ENCODE measurements around the gene PHF20. TPM values are rescaled to one million over a fixed set of nuclear protein-coding genes. Genes with fewer than 3 reads are reported as not detected.
"Not testable (repeated sequence)": the region's sequence is repeated elsewhere in the genome, so short reads cannot be mapped to it uniquely, and the experiment has no call there.

PHF20 gene
- total RNA-seq, 1 donor from 2014 or later: 26.6 TPM

DNA sequence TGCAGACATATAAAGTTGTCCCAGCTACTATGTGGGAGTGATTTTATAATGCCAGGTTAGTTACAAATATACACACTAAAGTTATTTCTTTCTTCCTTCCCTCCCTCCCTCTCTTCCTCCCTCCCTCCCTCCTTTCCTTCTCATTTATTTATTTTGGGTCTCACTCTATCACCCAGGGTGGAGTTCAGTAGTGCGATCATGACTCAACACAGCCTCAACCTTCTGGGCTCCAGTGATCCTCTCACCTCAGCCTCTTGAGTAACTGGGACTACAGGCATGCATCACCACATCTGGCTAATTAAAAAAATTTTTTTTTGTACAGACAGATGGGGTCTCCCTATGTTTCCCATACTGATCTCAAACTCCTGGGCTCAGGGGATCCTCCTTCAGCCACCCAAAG lies 59.2 kb downstream of the PHF20 start:
- Histone ChIP-seq H3K4me1 (ENCODE audit: control insufficient read depth in 3 of 3, insufficient read depth in 3 of 3, low read length in 3 of 3) (peaks cover 12 to 30% (median 20%) of the 10 kb centered on the region in 3 donors), H3K4me3 (ENCODE audit: low read length in 3 of 3) (no peak overlapping the region), H3K9me3 (ENCODE audit: control insufficient read depth in 3 of 3, low read length in 3 of 3) (no peaks in the 10 kb centered on the region), H3K9ac (ENCODE audit: low read depth in 1 of 3, low read length in 3 of 3) (no peak overlapping the region), H3K36me3 (ENCODE audit: control insufficient read depth in 3 of 3, insufficient read depth in 3 of 3, low read length in 3 of 3) (no peaks in the 10 kb centered on the region), H3K27me3 (ENCODE audit: control insufficient read depth in 3 of 3, insufficient read depth in 3 of 3, low read length in 3 of 3) (no peaks in the 10 kb centered on the region), H3K27ac (ENCODE audit: low read depth, low read length) (no peak overlapping the region)

DNA sequence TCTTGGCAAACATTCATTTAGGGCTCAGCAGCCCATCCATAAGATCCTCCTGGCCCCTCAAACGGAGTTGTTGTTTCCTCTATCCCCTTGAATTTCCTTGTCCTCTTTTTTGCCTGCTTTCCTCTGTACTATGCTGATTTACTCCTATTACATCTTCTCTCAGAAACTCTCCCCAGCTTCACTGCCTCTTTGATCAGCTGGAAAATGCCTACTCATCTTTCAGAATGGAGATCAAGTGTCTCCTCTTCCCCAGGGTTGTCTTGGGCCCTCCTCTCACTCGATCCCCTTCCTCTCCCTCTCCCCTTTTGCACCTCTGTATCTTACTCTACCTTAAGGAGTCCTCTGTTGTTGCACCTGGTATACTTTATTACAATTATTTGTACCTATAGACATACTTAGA lies 60.2 kb downstream of the PHF20 start:
- H3K9ac ChIP-seq (ENCODE audit: low read depth in 1 of 3, low read length in 3 of 3): no peak overlapping the region
- no peaks in the 10 kb centered on the region for H3K27me3 ChIP-seq (ENCODE audit: control insufficient read depth in 3 of 3, insufficient read depth in 3 of 3, low read length in 3 of 3)
- no peaks in the 10 kb centered on the region for H3K36me3 ChIP-seq (ENCODE audit: control insufficient read depth in 3 of 3, insufficient read depth in 3 of 3, low read length in 3 of 3)
- H3K4me1 ChIP-seq (ENCODE audit: control insufficient read depth in 3 of 3, insufficient read depth in 3 of 3, low read length in 3 of 3): peaks cover 12 to 23% (median 20%) of the 10 kb centered on the region in 3 donors
- H3K27ac ChIP-seq (ENCODE audit: low read depth, low read length): no peak overlapping the region
- H3K9me3 ChIP-seq (ENCODE audit: control insufficient read depth in 3 of 3, low read length in 3 of 3): no peaks in the 10 kb centered on the region
- no peak overlapping the region for H3K4me3 ChIP-seq (ENCODE audit: low read length in 3 of 3)

DNA sequence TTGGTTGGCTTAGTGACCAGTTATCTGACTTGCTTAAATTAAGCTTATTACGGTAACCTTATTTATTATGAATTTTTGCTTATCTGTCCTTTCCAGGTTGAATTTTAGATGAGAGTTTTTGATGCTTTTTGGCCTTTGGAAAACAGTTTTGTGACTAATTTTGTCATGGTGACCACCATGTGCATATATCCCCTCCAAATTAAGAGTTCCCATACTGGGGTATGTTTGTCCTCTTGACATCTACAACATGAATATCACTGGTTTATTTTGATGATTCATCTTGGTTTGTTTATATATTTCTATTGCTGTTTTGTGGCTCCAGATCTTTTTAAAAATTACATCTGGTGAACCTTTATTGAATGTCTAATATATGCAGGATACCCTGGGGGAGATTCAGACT lies 61.4 kb downstream of the PHF20 start:
- Histone ChIP-seq H3K9me3 (ENCODE audit: control insufficient read depth in 3 of 3, low read length in 3 of 3) (no peaks in the 10 kb centered on the region), H3K36me3 (ENCODE audit: control insufficient read depth in 3 of 3, insufficient read depth in 3 of 3, low read length in 3 of 3) (no peaks in the 10 kb centered on the region), H3K4me1 (ENCODE audit: control insufficient read depth in 3 of 3, insufficient read depth in 3 of 3, low read length in 3 of 3) (peaks cover 19 to 30% (median 22%) of the 10 kb centered on the region in 3 donors), H3K27ac (ENCODE audit: low read depth, low read length) (no peak overlapping the region), H3K4me3 (ENCODE audit: low read length in 3 of 3) (no peak overlapping the region), H3K27me3 (ENCODE audit: control insufficient read depth in 3 of 3, insufficient read depth in 3 of 3, low read length in 3 of 3) (no peaks in the 10 kb centered on the region), H3K9ac (ENCODE audit: low read depth in 1 of 3, low read length in 3 of 3) (no peak overlapping the region)

DNA sequence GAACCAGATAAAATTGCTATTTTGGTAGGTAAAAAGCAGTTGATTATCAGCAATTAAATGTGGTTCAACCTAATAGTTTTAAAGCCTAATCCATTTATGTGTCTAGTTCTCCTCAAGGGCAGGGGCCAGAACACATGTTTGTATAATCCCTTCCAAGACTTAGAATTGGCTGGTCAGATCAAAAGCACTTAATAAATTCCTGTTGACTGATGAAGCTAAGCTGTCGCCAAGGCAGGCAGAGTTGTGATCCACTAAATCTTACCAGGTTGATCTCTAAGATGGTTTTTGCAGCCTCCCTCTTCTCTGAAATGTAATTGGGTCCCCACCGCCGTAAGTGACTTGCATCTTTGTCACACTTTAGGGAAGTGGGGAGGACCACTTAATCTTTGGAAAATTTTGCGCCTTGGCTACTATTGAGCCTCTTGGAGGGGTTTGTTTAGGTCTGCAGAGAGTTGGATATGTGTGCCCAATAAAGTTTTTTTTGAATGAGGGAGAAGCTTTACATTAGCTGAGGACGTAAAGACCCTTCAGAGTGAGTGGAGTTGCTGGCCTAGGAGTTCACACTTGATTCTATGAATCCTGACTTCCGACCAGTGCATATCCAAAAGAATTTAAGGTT lies 65.9 kb downstream of the PHF20 start:
- H3K36me3 ChIP-seq (ENCODE audit: control insufficient read depth in 3 of 3, insufficient read depth in 3 of 3, low read length in 3 of 3): peaks cover 0 to 6% (median 4%) of the 10 kb centered on the region in 3 donors
- H3K27ac ChIP-seq (ENCODE audit: low read depth, low read length): no peak overlapping the region
- no peaks in the 10 kb centered on the region for H3K27me3 ChIP-seq (ENCODE audit: control insufficient read depth in 3 of 3, insufficient read depth in 3 of 3, low read length in 3 of 3)
- H3K4me1 ChIP-seq (ENCODE audit: control insufficient read depth in 3 of 3, insufficient read depth in 3 of 3, low read length in 3 of 3): peaks cover 0 to 12% (median 11%) of the 10 kb centered on the region in 3 donors
- H3K9me3 ChIP-seq (ENCODE audit: control insufficient read depth in 3 of 3, low read length in 3 of 3): no peaks in the 10 kb centered on the region
- H3K9ac ChIP-seq (ENCODE audit: low read depth in 1 of 3, low read length in 3 of 3): peak overlapping the region in 2 of 3 donors; percentile 20 to 25
- no peak overlapping the region for H3K4me3 ChIP-seq (ENCODE audit: low read length in 3 of 3)

DNA sequence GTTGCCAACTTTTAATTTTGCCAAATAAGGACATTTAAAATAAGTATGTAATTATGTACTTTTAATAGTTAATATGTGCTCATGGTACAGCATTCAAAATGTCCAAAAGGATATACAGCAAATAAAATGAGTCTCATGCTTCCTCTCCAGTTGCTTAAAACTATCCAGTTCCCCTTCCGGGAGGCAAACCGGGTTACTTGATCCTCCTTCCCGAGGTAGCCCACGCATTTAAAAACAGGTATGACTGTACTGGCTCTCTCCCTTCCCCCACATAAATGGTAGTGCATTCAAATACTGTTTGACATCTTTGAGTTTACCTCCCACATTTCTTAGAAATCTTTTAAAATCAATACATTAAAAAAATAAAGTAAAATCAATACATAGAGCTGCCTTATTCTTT lies 66.4 kb downstream of the PHF20 start:
- Histone ChIP-seq H3K4me3 (ENCODE audit: low read length in 3 of 3) (no peak overlapping the region), H3K27me3 (ENCODE audit: control insufficient read depth in 3 of 3, insufficient read depth in 3 of 3, low read length in 3 of 3) (no peaks in the 10 kb centered on the region), H3K4me1 (ENCODE audit: control insufficient read depth in 3 of 3, insufficient read depth in 3 of 3, low read length in 3 of 3) (peaks cover 0 to 12% (median 11%) of the 10 kb centered on the region in 3 donors), H3K36me3 (ENCODE audit: control insufficient read depth in 3 of 3, insufficient read depth in 3 of 3, low read length in 3 of 3) (peaks cover 0 to 8% (median 6%) of the 10 kb centered on the region in 3 donors), H3K27ac (ENCODE audit: low read depth, low read length) (no peak overlapping the region), H3K9me3 (ENCODE audit: control insufficient read depth in 3 of 3, low read length in 3 of 3) (no peaks in the 10 kb centered on the region), H3K9ac (ENCODE audit: low read depth in 1 of 3, low read length in 3 of 3) (peak overlapping the region in 1 of 3 donors; percentile 25)

DNA sequence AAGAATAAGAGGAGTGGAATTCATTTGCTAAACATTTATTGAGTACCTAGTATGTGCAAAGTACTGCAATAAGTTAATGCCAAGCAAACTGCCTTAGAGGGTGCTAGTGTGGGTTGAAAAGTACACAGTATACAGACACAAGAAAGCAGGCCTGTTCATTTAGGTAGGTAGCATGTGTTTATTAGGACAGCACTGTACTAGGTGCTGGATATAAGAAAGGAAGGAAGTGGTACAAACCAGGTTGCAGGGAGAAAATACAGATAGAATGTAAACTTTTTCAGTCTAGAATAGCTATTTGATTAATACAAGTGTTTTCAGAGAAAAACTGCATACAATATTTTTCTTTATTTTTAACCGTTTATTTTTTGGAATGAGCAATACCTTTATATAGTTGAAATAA lies 68.1 kb downstream of the PHF20 start:
- H3K4me3 ChIP-seq (ENCODE audit: low read length in 3 of 3): no peak overlapping the region
- H3K4me1 ChIP-seq (ENCODE audit: control insufficient read depth in 3 of 3, insufficient read depth in 3 of 3, low read length in 3 of 3): peaks cover 0 to 12% (median 11%) of the 10 kb centered on the region in 3 donors
- H3K9ac ChIP-seq (ENCODE audit: low read depth in 1 of 3, low read length in 3 of 3): no peak overlapping the region
- H3K27ac ChIP-seq (ENCODE audit: low read depth, low read length): no peak overlapping the region
- H3K27me3 ChIP-seq (ENCODE audit: control insufficient read depth in 3 of 3, insufficient read depth in 3 of 3, low read length in 3 of 3): no peaks in the 10 kb centered on the region
- H3K36me3 ChIP-seq (ENCODE audit: control insufficient read depth in 3 of 3, insufficient read depth in 3 of 3, low read length in 3 of 3): peaks cover 7 to 16% (median 13%) of the 10 kb centered on the region in 3 donors
- no peaks in the 10 kb centered on the region for H3K9me3 ChIP-seq (ENCODE audit: control insufficient read depth in 3 of 3, low read length in 3 of 3)

DNA sequence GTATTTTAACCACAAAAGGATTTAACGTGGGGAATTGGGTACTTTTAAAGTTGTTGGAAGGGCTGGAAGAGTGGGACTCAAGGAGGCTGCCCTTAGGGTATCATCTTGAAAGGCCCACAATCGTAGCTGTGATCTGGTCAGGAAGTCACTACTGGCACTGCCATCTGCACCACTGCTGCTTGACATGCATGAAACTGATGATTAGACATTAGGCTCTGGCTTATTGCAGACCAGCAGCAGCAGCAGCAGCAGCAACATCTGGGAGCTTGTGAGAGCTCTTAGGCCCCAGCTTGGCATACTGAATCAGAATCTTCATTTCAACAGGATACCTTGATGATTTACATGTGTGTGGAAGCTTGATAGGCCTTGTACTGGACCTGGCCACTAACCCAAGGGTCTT lies 68.6 kb downstream of the PHF20 start:
- no peak overlapping the region for H3K27ac ChIP-seq (ENCODE audit: low read depth, low read length)
- H3K36me3 ChIP-seq (ENCODE audit: control insufficient read depth in 3 of 3, insufficient read depth in 3 of 3, low read length in 3 of 3): peaks cover 9 to 16% (median 13%) of the 10 kb centered on the region in 3 donors
- H3K4me3 ChIP-seq (ENCODE audit: low read length in 3 of 3): no peak overlapping the region
- no peaks in the 10 kb centered on the region for H3K27me3 ChIP-seq (ENCODE audit: control insufficient read depth in 3 of 3, insufficient read depth in 3 of 3, low read length in 3 of 3)
- no peaks in the 10 kb centered on the region for H3K9me3 ChIP-seq (ENCODE audit: control insufficient read depth in 3 of 3, low read length in 3 of 3)
- no peak overlapping the region for H3K9ac ChIP-seq (ENCODE audit: low read depth in 1 of 3, low read length in 3 of 3)
- peaks cover 0 to 12% (median 11%) of the 10 kb centered on the region in 3 donors for H3K4me1 ChIP-seq (ENCODE audit: control insufficient read depth in 3 of 3, insufficient read depth in 3 of 3, low read length in 3 of 3)

DNA sequence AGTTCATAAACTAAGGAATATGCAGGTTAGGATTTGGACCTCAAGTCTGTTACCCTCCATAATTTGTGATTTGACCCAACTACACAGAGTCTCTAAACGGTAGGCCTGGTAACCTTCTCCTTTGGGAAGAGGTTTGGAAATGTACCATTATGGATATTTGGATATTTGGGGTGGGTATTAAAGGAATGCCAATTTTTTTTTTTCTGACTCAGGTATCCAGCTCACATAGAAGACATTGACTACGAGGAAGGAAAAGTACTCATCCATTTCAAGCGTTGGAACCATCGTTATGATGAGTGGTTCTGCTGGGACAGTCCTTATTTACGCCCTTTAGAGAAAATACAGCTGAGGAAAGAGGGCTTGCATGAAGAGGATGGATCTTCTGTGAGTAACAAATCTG lies 70.5 kb downstream of the PHF20 start:
- Histone ChIP-seq H3K4me3 (ENCODE audit: low read length in 3 of 3) (no peak overlapping the region), H3K9ac (ENCODE audit: low read depth in 1 of 3, low read length in 3 of 3) (no peak overlapping the region), H3K27me3 (ENCODE audit: control insufficient read depth in 3 of 3, insufficient read depth in 3 of 3, low read length in 3 of 3) (no peaks in the 10 kb centered on the region), H3K36me3 (ENCODE audit: control insufficient read depth in 3 of 3, insufficient read depth in 3 of 3, low read length in 3 of 3) (peaks cover 10 to 27% (median 13%) of the 10 kb centered on the region in 3 donors), H3K4me1 (ENCODE audit: control insufficient read depth in 3 of 3, insufficient read depth in 3 of 3, low read length in 3 of 3) (peaks cover 0 to 9% (median 9%) of the 10 kb centered on the region in 3 donors), H3K9me3 (ENCODE audit: control insufficient read depth in 3 of 3, low read length in 3 of 3) (no peaks in the 10 kb centered on the region), H3K27ac (ENCODE audit: low read depth, low read length) (no peak overlapping the region)

DNA sequence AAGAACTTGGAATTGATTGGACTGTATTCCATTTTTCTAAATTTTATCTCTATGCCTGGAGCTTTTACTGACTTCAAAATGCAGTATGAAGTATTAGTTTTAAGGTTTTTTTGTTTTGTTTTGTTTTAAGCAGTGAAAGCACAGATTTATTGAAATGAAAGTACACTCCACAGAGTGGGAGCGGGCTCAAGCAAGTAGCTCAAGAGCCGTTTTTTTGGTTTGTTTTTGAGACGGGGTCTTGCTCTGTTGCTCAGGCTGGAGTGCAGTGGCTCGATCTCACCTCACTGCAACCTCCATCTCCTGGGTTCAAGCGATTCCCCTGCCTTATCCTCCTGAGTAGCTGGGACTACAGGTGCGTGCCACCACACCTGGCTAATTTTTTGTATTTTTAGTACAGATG lies 72.1 kb downstream of the PHF20 start:
- not testable (repeated sequence) for H3K4me3 ChIP-seq (ENCODE audit: low read length in 3 of 3)
- peaks cover 10 to 33% (median 13%) of the 10 kb centered on the region in 3 donors for H3K36me3 ChIP-seq (ENCODE audit: control insufficient read depth in 3 of 3, insufficient read depth in 3 of 3, low read length in 3 of 3)

DNA sequence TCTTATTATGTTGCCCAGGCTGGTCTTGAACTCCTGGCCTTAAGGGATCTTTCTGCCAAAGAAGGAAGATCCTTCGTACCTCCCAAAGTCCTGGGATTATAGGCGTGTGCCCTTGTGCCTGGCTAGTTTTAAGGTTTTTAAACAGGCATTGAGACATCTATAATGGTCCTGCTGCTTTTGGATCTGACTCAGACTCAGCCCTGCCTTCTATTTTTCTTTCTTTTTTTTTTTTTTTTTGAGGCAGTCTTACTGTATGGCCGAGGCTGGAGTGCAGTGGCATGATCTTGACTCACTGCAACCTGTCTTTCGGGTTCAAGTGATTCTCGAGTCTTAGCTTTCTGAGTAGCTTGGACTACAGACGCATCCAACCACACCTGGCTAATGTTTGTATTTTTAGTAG lies 73.7 kb downstream of the PHF20 start:
- Histone ChIP-seq H3K27me3 (ENCODE audit: control insufficient read depth in 3 of 3, insufficient read depth in 3 of 3, low read length in 3 of 3) (no peaks in the 10 kb centered on the region), H3K27ac (ENCODE audit: low read depth, low read length) (no peak overlapping the region), H3K9me3 (ENCODE audit: control insufficient read depth in 3 of 3, low read length in 3 of 3) (no peaks in the 10 kb centered on the region), H3K4me3 (ENCODE audit: low read length in 3 of 3) (no peak overlapping the region), H3K9ac (ENCODE audit: low read depth in 1 of 3, low read length in 3 of 3) (no peak overlapping the region), H3K4me1 (ENCODE audit: control insufficient read depth in 3 of 3, insufficient read depth in 3 of 3, low read length in 3 of 3) (peaks cover 9 to 17% (median 11%) of the 10 kb centered on the region in 3 donors), H3K36me3 (ENCODE audit: control insufficient read depth in 3 of 3, insufficient read depth in 3 of 3, low read length in 3 of 3) (peaks cover 10 to 32% (median 16%) of the 10 kb centered on the region in 3 donors)

More for the DNA sequence above, 72.1 kb downstream of the PHF20 start:
- H3K4me1 ChIP-seq (ENCODE audit: control insufficient read depth in 3 of 3, insufficient read depth in 3 of 3, low read length in 3 of 3); H3K9me3 ChIP-seq (ENCODE audit: control insufficient read depth in 3 of 3, low read length in 3 of 3); H3K27me3 ChIP-seq (ENCODE audit: control insufficient read depth in 3 of 3, insufficient read depth in 3 of 3, low read length in 3 of 3); H3K27ac ChIP-seq (ENCODE audit: low read depth, low read length); H3K9ac ChIP-seq (ENCODE audit: low read depth in 1 of 3, low read length in 3 of 3): not testable (repeated sequence)

Data from skeletal muscle tissue (tissue), 4 donors.